Measurements from ENCODE around the gene PFKFB3.
"Not testable (repeated sequence)": the region's sequence is repeated elsewhere in the genome, so short reads cannot be mapped to it uniquely, and the experiment has no call there.

Gene PFKFB3

GRCh38 chr10:6202684-6203330 lies at the start of gene PFKFB3:
TSS of gene PFKFB3 (plus strand) at chr10:6202932. CDS start at chr10:6203261, 329 bp downstream.
- peak; percentile 79 for DNase-seq

DNA sequence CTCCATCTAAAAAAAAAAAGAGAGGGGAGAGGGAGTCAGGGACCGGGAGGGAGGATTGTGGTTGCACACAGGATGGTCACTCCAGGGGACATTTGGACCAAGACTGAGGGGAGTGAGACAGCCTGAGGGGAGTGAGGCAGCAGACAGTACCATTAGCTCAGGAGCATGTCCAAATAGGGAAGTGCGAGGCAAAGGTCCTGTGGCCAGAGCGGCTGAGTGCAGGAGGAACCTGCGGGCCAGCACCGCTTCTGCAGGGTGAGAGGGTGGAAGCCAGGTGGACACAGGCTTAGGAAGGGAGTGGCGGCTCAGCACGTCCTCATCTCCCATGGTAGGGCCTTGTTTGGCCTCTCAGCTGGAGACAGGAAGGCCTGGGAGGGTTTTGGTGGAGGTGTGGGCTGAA lies 48.9 kb upstream of the PFKFB3 start:
- no peak for DNase-seq

DNA sequence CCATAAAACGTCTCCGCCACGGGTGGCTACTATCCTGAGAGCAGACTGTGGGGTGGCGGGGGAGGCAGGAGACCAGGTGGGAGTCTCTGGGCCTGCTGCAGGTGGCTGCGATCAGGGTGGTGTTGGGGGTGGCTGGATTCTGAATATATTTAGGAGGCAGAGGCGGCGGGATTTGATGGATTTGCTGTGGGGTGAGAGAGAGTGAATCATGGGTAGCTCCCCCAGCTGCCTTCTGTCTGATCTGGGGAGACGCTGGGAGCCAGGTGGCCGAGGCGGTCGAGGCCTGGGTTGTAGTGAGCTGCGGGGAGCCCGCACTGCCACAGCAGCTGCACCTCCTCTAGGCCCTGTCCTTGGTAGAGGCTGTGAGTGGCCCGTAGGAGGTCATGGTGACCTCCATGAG lies 48.2 kb upstream of the PFKFB3 start:
- no peak for DNase-seq

GRCh38 chr10:6158276-6158675 lies 44.5 kb upstream of the PFKFB3 start:
- no peak for DNase-seq

DNA sequence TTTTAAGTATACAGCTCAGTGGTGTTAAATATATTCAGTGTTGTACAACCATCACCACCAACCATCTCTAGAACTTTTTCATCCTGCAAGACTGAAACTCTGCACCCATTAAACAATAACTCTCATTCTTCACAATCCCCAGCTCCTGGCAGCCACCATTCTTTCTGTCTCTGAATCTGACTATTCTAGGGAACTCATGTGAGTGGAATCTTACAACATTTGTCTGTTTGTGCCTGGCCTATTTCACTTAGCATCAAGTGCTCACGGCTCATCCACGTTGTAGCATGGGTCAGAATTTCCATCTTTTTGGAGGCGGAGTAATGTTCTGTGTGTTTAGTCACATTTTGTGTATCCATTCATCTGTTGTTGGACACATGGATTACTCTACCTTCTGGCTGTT lies 40.8 kb upstream of the PFKFB3 start:
- DNase-seq: no peak

DNA sequence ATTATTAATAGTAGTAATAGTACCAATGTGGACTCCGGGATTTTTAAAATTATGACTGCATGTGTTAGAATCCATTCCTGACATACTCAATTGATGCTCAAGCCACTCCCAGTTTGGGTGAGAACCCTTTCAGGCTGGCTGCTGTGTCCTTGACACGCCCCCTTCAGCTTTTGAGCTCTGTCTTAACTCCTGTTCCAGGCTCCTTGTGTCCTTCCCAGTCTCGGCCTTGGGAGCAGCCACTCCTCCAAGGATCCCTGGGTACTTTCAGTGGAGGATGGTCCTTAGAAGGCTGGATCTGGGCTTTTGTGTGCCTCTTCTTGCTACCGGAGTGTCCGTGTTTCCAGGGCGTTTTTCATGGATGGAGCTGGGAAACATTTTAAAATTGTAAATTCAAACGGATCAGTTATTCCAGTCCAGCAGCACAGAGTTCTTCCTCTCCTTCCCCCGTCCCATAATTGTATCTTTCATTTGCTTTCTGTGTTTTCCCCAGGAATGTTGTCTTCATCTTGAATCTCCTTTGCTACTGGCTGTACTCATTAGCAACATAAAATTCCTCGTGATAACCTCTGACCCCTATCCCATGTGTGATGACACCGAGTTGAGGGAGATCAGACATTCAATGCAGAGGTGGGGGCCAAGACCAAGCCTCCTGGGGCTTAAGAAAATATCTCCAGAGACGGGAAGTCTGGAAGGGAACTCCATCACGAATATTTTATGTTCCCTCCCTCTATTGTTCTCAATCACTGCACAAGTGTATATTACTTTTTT lies 40.0 kb upstream of the PFKFB3 start:
- DNase-seq: no peak

DNA sequence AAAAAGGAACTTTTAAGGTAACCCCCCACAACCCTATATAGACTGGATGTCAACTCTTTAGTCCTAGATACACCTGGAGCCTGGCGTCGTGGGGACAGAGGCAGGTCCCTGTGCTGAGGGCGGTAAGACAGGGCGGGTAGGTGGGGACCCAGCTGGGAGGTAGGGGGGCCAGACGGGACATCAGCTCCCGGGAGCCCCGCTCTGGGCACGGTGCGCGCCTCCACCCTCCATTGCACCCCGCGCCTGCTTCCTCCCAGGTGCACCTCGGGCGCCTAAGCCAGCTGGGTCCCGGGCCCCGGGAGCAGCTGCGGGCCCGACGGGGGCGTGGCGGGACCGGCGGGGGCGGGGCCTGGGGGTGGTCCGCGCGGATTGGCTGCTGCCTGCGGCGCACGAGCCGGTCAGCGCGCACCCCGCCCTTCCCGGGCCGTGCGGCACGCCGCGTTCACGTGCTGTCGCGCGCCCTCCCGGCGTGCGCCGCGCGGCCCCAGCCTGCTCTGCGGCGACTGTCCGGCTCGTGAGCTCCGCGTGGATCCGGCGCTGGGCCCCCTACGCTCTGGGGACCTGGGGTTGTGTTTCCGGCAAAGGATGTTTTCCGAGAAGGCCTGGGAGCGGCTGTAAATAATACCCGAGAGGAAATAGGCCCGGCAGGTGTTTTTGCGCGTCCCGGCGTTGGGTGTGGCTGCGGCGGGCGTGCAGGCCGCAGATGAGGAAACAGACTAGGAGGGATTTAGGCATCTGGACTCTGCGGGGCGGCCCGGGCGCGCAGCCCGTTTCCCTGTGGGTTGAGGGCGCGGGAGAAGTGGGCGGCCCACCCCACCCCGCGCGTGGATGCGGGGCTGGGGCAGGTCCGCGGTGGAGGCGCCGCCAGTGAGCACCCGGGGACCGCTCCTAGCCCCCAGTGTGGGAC lies 39.1 kb upstream of the PFKFB3 start:
- peak; percentile 84 for DNase-seq

DNA sequence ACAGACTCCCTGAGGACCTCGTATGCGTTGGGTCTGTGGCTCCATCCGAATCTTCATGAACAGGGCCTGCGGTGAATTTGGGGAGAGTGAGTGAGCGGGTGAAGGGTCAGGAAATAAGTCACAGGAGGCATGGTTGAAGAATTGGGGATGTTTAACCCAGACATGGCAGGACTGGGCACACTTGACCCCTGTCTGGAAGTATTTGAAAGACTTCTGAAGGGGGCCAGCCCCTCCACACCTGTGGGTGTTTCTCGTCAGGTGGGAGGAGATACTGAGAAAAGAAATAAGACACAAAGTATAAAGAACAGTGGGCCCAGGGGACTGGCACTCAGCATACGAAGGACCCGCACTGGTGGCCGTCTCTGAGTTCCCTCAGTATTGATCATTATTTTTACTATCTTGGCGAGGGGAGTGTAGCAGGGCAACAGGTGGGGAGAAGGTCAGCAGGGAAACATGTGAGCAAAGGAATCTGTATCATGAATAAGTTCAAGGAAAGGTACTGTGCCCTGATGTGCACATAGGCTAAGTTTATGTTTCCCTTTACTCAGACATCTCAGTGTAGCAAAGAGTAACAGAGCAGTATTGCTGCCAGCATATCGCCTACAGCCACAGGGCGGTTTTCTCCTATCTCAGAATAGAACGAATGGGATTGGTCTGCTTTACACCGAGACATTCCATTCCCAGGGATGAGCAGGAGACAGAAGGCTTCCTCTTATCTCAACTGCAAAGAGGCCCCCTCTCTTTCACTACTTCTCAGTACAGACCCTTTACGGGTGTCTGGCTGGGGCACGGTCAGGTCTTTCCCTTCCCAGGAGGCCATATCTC lies 38.2 kb upstream of the PFKFB3 start:
- no peak for DNase-seq

DNA sequence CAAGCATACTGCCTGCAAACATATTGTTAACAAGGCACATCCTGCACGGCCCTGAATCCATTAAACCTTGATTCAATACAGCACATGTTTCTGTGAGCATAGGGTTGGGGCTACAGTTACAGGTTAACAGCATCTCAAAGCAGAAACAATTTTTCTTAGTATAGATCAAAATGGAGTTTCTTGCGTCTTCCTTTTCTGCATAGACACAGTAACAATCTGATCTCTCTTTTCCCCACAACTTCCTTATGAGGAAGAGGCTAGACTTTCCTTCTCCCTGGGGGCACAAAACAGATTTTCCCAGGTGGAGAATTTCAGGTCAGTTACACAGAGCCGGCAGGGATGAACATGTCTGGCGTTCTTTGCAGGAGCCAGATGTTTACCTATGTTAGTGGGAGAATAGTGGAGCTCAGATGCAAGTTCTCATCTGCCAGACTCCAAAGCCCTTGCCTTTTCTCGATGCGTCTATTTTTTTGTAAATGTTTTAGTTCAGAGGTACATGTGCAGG lies 37.5 kb upstream of the PFKFB3 start:
- DNase-seq: no peak

- not testable (repeated sequence) for DNase-seq
Observed at GRCh38 chr10:6165933-6166332, 36.8 kb upstream of the PFKFB3 start.

- DNase-seq: no peak
Observed at GRCh38 chr10:6167456-6167855, 35.3 kb upstream of the PFKFB3 start.

DNA sequence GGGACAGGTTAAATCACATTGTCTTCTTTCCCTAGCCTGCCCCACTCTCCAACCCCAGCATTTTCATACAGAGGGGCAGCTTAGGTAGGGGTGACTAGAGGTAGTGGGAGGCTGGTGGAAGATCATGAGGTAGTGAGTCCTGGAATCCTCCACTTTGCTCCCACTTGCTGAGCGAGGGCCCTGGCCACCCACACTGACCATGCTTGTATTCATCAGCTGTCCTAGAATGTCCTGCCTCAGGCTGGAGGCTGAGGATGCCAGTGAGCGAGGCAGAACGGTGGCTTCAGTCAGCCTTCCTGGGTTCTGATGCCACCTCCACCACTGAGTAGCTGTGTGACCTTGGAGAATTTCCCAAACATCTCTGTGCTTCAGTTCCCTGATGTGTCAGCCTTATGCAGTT lies 34.6 kb upstream of the PFKFB3 start:
- DNase-seq: no peak

- no peak for DNase-seq
Observed at GRCh38 chr10:6170638-6171037, 32.1 kb upstream of the PFKFB3 start.

- DNase-seq: peak; percentile 90
Observed at GRCh38 chr10:6171881-6172695, 30.6 kb upstream of the PFKFB3 start.

DNA sequence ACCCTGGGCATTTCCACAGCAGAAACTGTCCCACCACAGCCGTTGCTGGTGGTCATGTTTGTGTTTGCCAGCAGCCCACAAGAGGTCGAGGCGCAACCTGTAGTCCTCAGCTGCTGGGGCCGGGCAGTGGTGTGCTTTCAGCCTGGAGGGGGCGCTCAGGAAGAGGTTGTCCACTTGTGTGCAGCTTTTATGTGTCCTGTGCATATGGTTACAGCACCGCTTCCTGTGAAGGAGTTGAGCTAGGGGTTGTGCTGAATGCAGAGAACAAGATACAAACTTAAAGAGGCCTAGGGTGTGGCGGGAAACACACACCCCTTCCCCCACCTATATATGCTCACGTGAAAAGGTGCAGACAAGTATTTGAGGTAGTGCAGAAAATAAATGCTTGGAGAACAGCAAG lies 29.5 kb upstream of the PFKFB3 start:
- DNase-seq: peak; percentile 6

- no peak for DNase-seq
Observed at GRCh38 chr10:6174201-6174874, 28.4 kb upstream of the PFKFB3 start.

GRCh38 chr10:6175329-6176055 lies 27.2 kb upstream of the PFKFB3 start:
- no peak for DNase-seq

- peak; percentile 19 for DNase-seq
Observed at GRCh38 chr10:6176691-6177231, 26.0 kb upstream of the PFKFB3 start.

- DNase-seq: no peak
Observed at GRCh38 chr10:6177880-6178281, 24.9 kb upstream of the PFKFB3 start.

DNA sequence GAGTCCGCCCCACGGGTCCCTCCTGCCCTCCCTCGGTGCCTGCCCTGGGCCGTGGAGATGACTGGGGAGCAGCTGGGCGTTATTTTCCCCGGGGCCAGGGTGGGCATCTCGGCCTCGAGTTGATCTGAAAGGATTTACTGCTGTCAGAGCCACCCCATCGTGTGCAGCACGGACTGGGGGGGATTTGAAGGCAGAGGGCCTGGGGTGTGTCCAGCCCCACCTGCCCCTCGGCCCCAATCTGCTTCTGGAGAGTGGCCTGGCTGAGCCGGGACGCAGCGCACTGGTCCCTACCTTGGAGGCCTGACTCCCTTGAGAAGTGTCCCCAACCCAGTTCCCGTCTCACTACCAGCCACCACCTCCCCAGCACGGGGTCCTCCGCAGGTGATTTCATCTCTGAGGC lies 24.2 kb upstream of the PFKFB3 start:
- no peak for DNase-seq

Measured in MV-4-11 (cell line).